ENCODE data around the gene C16orf86.

C16orf86 gene

DNA sequence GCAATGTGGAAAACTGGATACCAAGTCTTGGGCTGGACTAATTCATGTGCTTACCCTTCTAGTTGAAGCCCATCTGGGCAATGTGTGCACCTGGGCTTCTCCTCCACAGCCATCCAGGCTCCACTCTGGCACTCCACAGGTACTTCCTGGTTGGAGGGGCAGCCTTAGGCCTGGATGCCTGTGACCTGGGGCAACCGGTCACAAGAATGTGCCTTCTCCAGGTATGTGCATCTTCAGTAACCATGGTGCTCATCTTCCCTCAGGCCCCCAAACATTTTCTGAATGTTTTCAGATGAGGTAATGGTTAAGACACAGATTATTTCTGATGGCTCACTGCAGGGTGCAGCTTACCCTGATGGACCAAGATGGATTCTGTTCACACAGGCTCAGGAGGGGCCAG is 11.1 kb downstream of the C16orf86 start:
- no peak overlapping the region for H2AFZ ChIP-seq (ENCODE audit: low read depth, low read length, severe bottlenecking)
- no peaks in the 10 kb centered on the region for H3K9me2 ChIP-seq (replicated peaks; ENCODE audit: insufficient read depth, low read length)
- no peaks in the 10 kb centered on the region for H3K79me2 ChIP-seq (ENCODE audit: insufficient read depth, low read length)
- H3K27me3 ChIP-seq (ENCODE audit: low read length), result no peaks in the 10 kb centered on the region
- no peaks in the 10 kb centered on the region for H3K36me3 ChIP-seq (ENCODE audit: low read length)
- H3F3A ChIP-seq (ENCODE audit: insufficient read depth), result no peaks in the 10 kb centered on the region
- no peaks in the 10 kb centered on the region for H3K9me3 ChIP-seq (ENCODE audit: insufficient read depth, low read length)
- no peak overlapping the region for H3K4me3 ChIP-seq (ENCODE audit: insufficient read depth, low read length, poor library complexity, severe bottlenecking)
- H4K20me1 ChIP-seq (ENCODE audit: low read depth, low read length), result no peaks in the 10 kb centered on the region
- no peak overlapping the region for H3K4me2 ChIP-seq (ENCODE audit: low read depth, low read length, poor library complexity, severe bottlenecking)
- H3K9ac ChIP-seq (ENCODE audit: low read length), result no peak overlapping the region
- no peak overlapping the region for H3K27ac ChIP-seq (ENCODE audit: low read depth, low read length)
- no peak for TF ChIP-seq EZH2phosphoT487 (conservative IDR thresholded peaks at IDR 0.05; ENCODE audit: low read length)
- TF ChIP-seq, protein P1, sequence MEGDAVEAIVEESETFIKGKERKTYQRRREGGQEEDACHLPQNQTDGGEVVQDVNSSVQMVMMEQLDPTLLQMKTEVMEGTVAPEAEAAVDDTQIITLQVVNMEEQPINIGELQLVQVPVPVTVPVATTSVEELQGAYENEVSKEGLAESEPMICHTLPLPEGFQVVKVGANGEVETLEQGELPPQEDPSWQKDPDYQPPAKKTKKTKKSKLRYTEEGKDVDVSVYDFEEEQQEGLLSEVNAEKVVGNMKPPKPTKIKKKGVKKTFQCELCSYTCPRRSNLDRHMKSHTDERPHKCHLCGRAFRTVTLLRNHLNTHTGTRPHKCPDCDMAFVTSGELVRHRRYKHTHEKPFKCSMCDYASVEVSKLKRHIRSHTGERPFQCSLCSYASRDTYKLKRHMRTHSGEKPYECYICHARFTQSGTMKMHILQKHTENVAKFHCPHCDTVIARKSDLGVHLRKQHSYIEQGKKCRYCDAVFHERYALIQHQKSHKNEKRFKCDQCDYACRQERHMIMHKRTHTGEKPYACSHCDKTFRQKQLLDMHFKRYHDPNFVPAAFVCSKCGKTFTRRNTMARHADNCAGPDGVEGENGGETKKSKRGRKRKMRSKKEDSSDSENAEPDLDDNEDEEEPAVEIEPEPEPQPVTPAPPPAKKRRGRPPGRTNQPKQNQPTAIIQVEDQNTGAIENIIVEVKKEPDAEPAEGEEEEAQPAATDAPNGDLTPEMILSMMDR (IDR thresholded peaks at IDR 0.05; ENCODE audit: insufficient read depth, low read length, poor library complexity, severe bottlenecking), result no peak

DNA sequence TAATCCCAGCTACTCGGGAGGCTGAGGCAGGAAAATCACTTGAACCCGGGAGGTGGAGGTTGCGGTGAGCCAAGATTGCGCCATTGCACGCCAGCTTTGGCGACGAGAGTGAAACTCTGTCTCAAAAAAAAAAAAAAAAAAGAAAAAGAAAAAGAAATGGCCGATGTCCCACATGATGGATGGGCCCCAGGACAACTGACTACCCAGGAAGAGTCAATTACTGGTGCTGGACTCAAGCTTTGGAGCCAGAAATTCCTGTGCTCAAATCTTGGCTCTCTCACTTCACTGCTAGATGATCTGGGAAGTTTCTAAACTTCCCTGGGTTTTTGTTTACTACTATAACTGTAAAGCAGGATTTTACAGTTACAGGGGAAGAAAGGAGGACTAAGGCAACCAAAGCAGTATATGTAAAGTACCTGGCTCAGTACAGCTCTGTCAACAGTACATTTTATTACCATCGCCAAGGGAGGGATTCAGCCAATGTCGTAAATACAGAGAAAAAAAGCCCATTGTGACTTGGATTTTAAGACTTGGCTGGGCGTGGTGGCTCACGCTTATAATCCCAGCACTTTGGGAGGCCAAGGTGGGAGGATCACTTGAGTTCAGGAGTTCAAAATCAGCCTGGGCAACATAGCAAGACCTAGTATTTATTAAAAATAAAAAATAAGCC is 11.9 kb downstream of the C16orf86 start:
- Histone ChIP-seq H3K9ac (ENCODE audit: low read length) (no peak overlapping the region), H3K27me3 (ENCODE audit: low read length) (no peaks in the 10 kb centered on the region), H3K79me2 (ENCODE audit: insufficient read depth, low read length) (no peaks in the 10 kb centered on the region), H4K20me1 (ENCODE audit: low read depth, low read length) (no peaks in the 10 kb centered on the region), H3K36me3 (ENCODE audit: low read length) (no peaks in the 10 kb centered on the region), H3K4me3 (ENCODE audit: insufficient read depth, low read length, poor library complexity, severe bottlenecking) (no peak overlapping the region), H3K27ac (ENCODE audit: low read depth, low read length) (no peak overlapping the region), H3K9me3 (ENCODE audit: insufficient read depth, low read length) (no peaks in the 10 kb centered on the region), H3K4me2 (ENCODE audit: low read depth, low read length, poor library complexity, severe bottlenecking) (no peak overlapping the region), H3K9me2 (replicated peaks; ENCODE audit: insufficient read depth, low read length) (no peaks in the 10 kb centered on the region), H3F3A (ENCODE audit: insufficient read depth) (no peaks in the 10 kb centered on the region), H2AFZ (ENCODE audit: low read depth, low read length, severe bottlenecking) (no peak overlapping the region)
- no peak for TF ChIP-seq EZH2phosphoT487 (conservative IDR thresholded peaks at IDR 0.05; ENCODE audit: low read length)
- TF ChIP-seq, protein P1 (IDR thresholded peaks at IDR 0.05; ENCODE audit: insufficient read depth, low read length, poor library complexity, severe bottlenecking), result no peak

DNA sequence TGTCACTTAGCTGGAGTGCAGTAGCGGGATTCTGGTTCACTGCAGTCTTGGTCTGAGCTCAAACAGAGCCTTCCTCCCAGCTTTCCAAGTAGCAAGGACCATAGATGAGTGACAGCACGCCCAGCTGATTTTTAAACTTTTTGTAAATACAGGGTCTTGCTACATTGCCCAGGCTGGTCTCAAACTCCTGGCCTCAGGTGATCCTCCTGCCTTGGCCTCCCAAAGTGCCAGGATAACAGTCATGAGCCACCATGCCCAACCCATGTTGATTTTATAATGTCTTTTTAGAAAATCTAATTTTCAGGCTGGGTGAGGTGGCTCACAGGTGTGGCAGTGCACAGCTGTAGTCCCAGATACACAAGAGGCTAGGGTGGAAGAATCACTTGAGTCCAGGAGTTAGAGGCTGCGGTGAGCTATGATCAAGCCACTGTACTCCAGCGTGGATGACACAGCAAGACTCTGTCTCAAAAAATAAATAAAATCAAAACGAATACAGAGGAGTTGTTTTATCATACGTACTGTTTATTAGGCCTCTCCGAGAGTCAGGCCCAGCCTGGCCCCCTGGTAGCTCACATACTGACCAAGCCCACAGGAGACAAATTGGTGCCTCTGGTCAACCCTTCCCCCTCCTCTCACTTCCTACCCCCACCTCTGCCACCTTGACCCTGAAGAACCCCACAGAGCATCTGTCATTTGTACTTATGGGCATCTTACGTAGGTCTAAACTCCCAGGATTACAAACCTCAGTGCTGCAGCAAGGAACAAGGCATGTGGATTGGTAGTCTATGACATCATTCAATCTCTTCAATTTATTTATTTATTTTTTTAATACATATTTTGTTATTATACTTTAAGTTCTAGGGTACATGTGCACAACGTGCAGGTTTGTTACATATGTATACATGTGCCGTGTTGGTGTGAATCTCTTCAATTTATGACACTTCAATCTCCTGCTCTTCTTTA is 13.6 kb downstream of the C16orf86 start:
- TF ChIP-seq EZH2phosphoT487 (conservative IDR thresholded peaks at IDR 0.05; ENCODE audit: low read length), result no peak
- TF ChIP-seq, protein P1 (IDR thresholded peaks at IDR 0.05; ENCODE audit: insufficient read depth, low read length, poor library complexity, severe bottlenecking), result no peak
- Histone ChIP-seq H2AFZ (ENCODE audit: low read depth, low read length, severe bottlenecking) (no peak overlapping the region), H3F3A (ENCODE audit: insufficient read depth) (no peaks in the 10 kb centered on the region), H3K4me3 (ENCODE audit: insufficient read depth, low read length, poor library complexity, severe bottlenecking) (no peak overlapping the region), H3K4me2 (ENCODE audit: low read depth, low read length, poor library complexity, severe bottlenecking) (no peak overlapping the region), H3K79me2 (ENCODE audit: insufficient read depth, low read length) (no peaks in the 10 kb centered on the region), H3K36me3 (ENCODE audit: low read length) (no peaks in the 10 kb centered on the region), H4K20me1 (ENCODE audit: low read depth, low read length) (no peaks in the 10 kb centered on the region), H3K27me3 (ENCODE audit: low read length) (no peaks in the 10 kb centered on the region), H3K27ac (ENCODE audit: low read depth, low read length) (no peak overlapping the region), H3K9ac (ENCODE audit: low read length) (no peak overlapping the region), H3K9me2 (replicated peaks; ENCODE audit: insufficient read depth, low read length) (no peaks in the 10 kb centered on the region), H3K9me3 (ENCODE audit: insufficient read depth, low read length) (no peaks in the 10 kb centered on the region)
